SU-DHL-6 (cell line): Measurements from ENCODE around the gene TNFRSF4.

Experiments used
- CTCF ChIP-seq: fragments of 200-600 bp; sonication (generic); IDR thresholded peaks from one replicate; pipeline ENCODE4 v1.5.1; 2017; ENCODE audit warnings: antibody characterized with exemption, mild to moderate bottlenecking, low read length, moderate library complexity; ENCODE audit not compliant: insufficient read depth, poor library complexity, severe bottlenecking
- EZH2phosphoT487 ChIP-seq: fragments of 200-600 bp; sonication (generic), shearing (Covaris generic); conservative IDR thresholded peaks from 2 replicates; pipeline ENCODE4 v1.6.1; 2018; ENCODE audit warnings: mild to moderate bottlenecking, antibody characterized with exemption, low read length, moderate library complexity, mixed read lengths

DNA sequence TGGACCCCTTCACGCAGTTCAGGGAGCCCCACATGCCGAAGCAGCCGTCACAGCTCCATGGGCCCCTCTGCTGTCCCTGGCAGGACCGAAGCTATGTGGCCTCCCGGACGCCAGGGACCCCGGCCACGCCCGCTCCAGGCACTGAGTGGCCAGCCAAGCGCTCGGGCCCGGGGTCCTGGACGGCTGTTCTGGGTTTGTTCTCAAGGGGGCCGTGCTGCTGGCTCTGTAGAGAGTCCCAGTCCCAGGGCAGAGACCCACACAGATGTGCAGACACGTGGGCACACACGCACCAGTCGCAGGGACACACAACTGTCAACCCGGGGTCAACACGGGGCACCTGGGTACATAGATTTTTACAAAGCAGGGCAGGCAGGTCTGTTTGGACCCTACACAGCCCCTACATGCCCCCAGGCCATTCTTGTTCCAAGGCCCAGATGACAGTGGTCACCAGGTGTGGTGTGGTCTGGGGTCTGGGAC is 24.8 kb upstream of the TNFRSF4 start:
- no peak for TF ChIP-seq EZH2phosphoT487
- no peak for TF ChIP-seq CTCF
